Measurements from ENCODE around the gene LGSN. TPM values are rescaled to one million over a fixed set of nuclear protein-coding genes. Genes with fewer than 3 reads are reported as not detected.

The LGSN gene
- total RNA-seq, 5 donors from 2014 or later (not counting 1 experiment from before 2014, with no cell fraction given): 0.18 to 0.26 (median 0.23) TPM; not detected in 1

DNA sequence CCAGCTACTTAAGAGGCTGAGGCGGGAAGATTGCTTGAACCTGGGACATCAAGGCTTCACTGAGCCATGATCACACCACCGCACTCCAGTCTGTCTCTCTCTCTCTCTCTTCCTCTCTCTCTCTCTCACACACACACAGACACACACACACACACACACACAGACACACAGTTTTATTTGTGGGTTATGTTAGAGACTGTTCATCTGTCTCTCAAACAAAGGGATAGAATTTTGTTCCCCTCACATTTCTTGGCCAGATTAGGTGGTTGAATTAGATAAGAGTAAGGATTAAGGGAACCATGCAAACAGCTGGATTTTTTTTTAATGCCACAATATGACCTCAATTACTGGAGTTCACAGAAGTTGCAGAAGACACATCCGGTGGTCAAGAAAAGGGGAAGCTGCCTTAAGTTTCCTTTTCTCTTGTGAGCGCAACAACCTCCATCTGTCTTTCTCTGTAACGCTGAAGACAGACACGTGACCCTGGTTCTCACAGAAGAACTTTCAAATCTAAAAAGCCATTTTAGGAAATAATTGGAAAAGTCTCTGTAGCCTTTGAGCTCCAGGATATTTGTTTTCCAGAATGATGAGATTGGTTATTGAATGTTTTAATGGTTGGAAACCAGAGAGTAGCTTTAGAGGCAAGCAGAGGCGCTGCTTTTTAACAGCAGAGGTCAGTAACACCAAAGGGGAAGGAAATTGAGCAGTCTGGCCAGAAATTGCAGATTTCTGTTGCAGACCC is 32.9 kb upstream of the LGSN start:
- no peaks in the 10 kb centered on the region for H3K36me3 Mint-ChIP-seq
- H3K4me1 Mint-ChIP-seq: peaks cover 9 to 11% (median 11%) of the 10 kb centered on the region in 3 donors
- Histone ChIP-seq H3K27ac (ENCODE audit: low read length) (no peak overlapping the region), H3K27me3 (replicated peaks in 1 of 2; ENCODE audit: control insufficient read depth in 2 of 2, extremely low read depth in 1 of 2, insufficient read depth in 2 of 2, low read length in 1 of 2) (no peaks in the 10 kb centered on the region), H3K9me3 (no peaks in the 10 kb centered on the region), H3K4me1 (ENCODE audit: control insufficient read depth in 1 of 2, extremely low read depth in 1 of 2, insufficient read depth in 2 of 2, low read length in 2 of 2) (peaks cover 0 to 3% of the 10 kb centered on the region in 2 experiments), H3K4me3 (ENCODE audit: control insufficient read depth in 1 of 2, extremely low read depth in 1 of 2, low read length in 1 of 2) (no peak overlapping the region), H3K36me3 (ENCODE audit: control insufficient read depth in 2 of 2, extremely low read depth in 1 of 2, insufficient read depth in 1 of 2, low read length in 1 of 2) (no peaks in the 10 kb centered on the region)
- H3K4me3 Mint-ChIP-seq: no peak overlapping the region
- ATAC-seq (replicated peaks in 1 of 4) (no peak), DNase-seq (peak in 2 of 35 experiments; percentile 7 to 25)
- POLR2A ChIA-PET: interaction anchor here in 1 of 2 donors (0.7 kb wide), 1 partner anchor 10 kb away, joined by 3 read pairs; no protein-coding TSS in a partner anchor
- H3K27me3 Mint-ChIP-seq: peaks cover 11 to 23% of the 10 kb centered on the region in 2 donors
- 5% methylated on average over 2 of the region's 7 CpGs for WGBS (ENCODE audit: insufficient coverage)
- no peak overlapping the region for H3K27ac Mint-ChIP-seq
- peaks cover 0 to 6% (median 0%) of the 10 kb centered on the region in 3 donors for H3K9me3 Mint-ChIP-seq
- CTCF ChIA-PET: interaction anchor here (1.0 to 1.8 kb wide), 2 partner anchors 411 to 412 kb away, joined by 3 to 8 read pairs; no protein-coding TSS in a partner anchor

GRCh38 chr6:63352069-63352543 is 32.3 kb upstream of the LGSN start:
- no CpG with 5 or more reads among the region's 4 CpGs for WGBS (ENCODE audit: insufficient coverage)
- Histone ChIP-seq H3K36me3 (ENCODE audit: control insufficient read depth in 2 of 2, extremely low read depth in 1 of 2, insufficient read depth in 1 of 2, low read length in 1 of 2) (no peaks in the 10 kb centered on the region), H3K27me3 (replicated peaks in 1 of 2; ENCODE audit: control insufficient read depth in 2 of 2, extremely low read depth in 1 of 2, insufficient read depth in 2 of 2, low read length in 1 of 2) (no peaks in the 10 kb centered on the region), H3K27ac (ENCODE audit: low read length) (no peak overlapping the region), H3K4me1 (ENCODE audit: control insufficient read depth in 1 of 2, extremely low read depth in 1 of 2, insufficient read depth in 2 of 2, low read length in 2 of 2) (peaks cover 0 to 3% of the 10 kb centered on the region in 2 experiments), H3K4me3 (ENCODE audit: control insufficient read depth in 1 of 2, extremely low read depth in 1 of 2, low read length in 1 of 2) (no peak overlapping the region), H3K9me3 (no peaks in the 10 kb centered on the region)
- Mint-ChIP-seq H3K27ac (peak overlapping the region in 1 of 2 donors; percentile 15), H3K36me3 (no peaks in the 10 kb centered on the region), H3K4me1 (peaks cover 9 to 11% (median 11%) of the 10 kb centered on the region in 3 donors), H3K9me3 (peaks cover 0 to 6% (median 0%) of the 10 kb centered on the region in 3 donors), H3K27me3 (peaks cover 11 to 23% of the 10 kb centered on the region in 2 donors), H3K4me3 (no peak overlapping the region)
- ChIA-PET POLR2A (no interaction called here), CTCF (interaction anchor here (1.0 to 1.8 kb wide), 2 partner anchors 412 kb away, joined by 3 to 8 read pairs; no protein-coding TSS in a partner anchor)
- DNase-seq (peak in 1 of 35 experiments; percentile 6), ATAC-seq (replicated peaks in 1 of 4) (no peak)

GRCh38 chr6:63349401-63349800 is 29.6 kb upstream of the LGSN start:
- Histone ChIP-seq H3K9me3 (no peaks in the 10 kb centered on the region), H3K27ac (ENCODE audit: low read length) (no peak overlapping the region), H3K27me3 (replicated peaks in 1 of 2; ENCODE audit: control insufficient read depth in 2 of 2, extremely low read depth in 1 of 2, insufficient read depth in 2 of 2, low read length in 1 of 2) (no peaks in the 10 kb centered on the region), H3K36me3 (ENCODE audit: control insufficient read depth in 2 of 2, extremely low read depth in 1 of 2, insufficient read depth in 1 of 2, low read length in 1 of 2) (no peaks in the 10 kb centered on the region), H3K4me3 (ENCODE audit: control insufficient read depth in 1 of 2, extremely low read depth in 1 of 2, low read length in 1 of 2) (no peak overlapping the region), H3K4me1 (ENCODE audit: control insufficient read depth in 1 of 2, extremely low read depth in 1 of 2, insufficient read depth in 2 of 2, low read length in 2 of 2) (peaks cover 0 to 3% of the 10 kb centered on the region in 2 experiments)
- Mint-ChIP-seq H3K27me3 (peaks cover 11 to 27% of the 10 kb centered on the region in 2 donors), H3K9me3 (peaks cover 0 to 1% (median 0%) of the 10 kb centered on the region in 3 donors), H3K4me3 (no peak overlapping the region), H3K27ac (no peak overlapping the region), H3K4me1 (peaks cover 9 to 11% (median 11%) of the 10 kb centered on the region in 3 donors), H3K36me3 (no peaks in the 10 kb centered on the region)
- no peak for DNase-seq
- ChIA-PET POLR2A (no interaction called here), CTCF (no interaction called here)
- 28% methylated on average over 3 of the region's 3 CpGs for WGBS (ENCODE audit: insufficient coverage)
- ATAC-seq (replicated peaks in 1 of 4): no peak

GRCh38 chr6:63348836-63349235 is 29.1 kb upstream of the LGSN start:
- H3K9me3 ChIP-seq: no peaks in the 10 kb centered on the region
- Mint-ChIP-seq H3K9me3 (peaks cover 0 to 4% (median 2%) of the 10 kb centered on the region in 3 donors), H3K27ac (no peak overlapping the region), H3K36me3 (no peaks in the 10 kb centered on the region), H3K27me3 (peaks cover 10 to 25% of the 10 kb centered on the region in 2 donors), H3K4me1 (peaks cover 9 to 11% (median 11%) of the 10 kb centered on the region in 3 donors), H3K4me3 (no peak overlapping the region)
- peaks cover 0 to 3% of the 10 kb centered on the region in 2 experiments for H3K4me1 ChIP-seq (ENCODE audit: control insufficient read depth in 1 of 2, extremely low read depth in 1 of 2, insufficient read depth in 2 of 2, low read length in 2 of 2)
- no peaks in the 10 kb centered on the region for H3K27me3 ChIP-seq (replicated peaks in 1 of 2; ENCODE audit: control insufficient read depth in 2 of 2, extremely low read depth in 1 of 2, insufficient read depth in 2 of 2, low read length in 1 of 2)
- ATAC-seq (replicated peaks in 1 of 4): no peak
- POLR2A ChIA-PET: no interaction called here
- WGBS (ENCODE audit: insufficient coverage): 73% methylated on average over 2 of the region's 3 CpGs
- H3K36me3 ChIP-seq (ENCODE audit: control insufficient read depth in 2 of 2, extremely low read depth in 1 of 2, insufficient read depth in 1 of 2, low read length in 1 of 2): no peaks in the 10 kb centered on the region
- DNase-seq: no peak
- no peak overlapping the region for H3K27ac ChIP-seq (ENCODE audit: low read length)
- H3K4me3 ChIP-seq (ENCODE audit: control insufficient read depth in 1 of 2, extremely low read depth in 1 of 2, low read length in 1 of 2): no peak overlapping the region
- CTCF ChIA-PET: no interaction called here

- no peaks in the 10 kb centered on the region for H3K9me3 ChIP-seq
- WGBS (ENCODE audit: insufficient coverage): no CpG with 5 or more reads among the region's 2 CpGs
- no peak overlapping the region for H3K27ac ChIP-seq (ENCODE audit: low read length)
- H3K4me1 ChIP-seq (ENCODE audit: control insufficient read depth in 1 of 2, extremely low read depth in 1 of 2, insufficient read depth in 2 of 2, low read length in 2 of 2): no peaks in the 10 kb centered on the region
- Mint-ChIP-seq H3K27me3 (peaks cover 7 to 20% of the 10 kb centered on the region in 2 donors), H3K4me1 (peaks cover 5 to 7% (median 6%) of the 10 kb centered on the region in 3 donors), H3K4me3 (no peak overlapping the region), H3K9me3 (peaks cover 0 to 4% (median 2%) of the 10 kb centered on the region in 3 donors), H3K27ac (no peak overlapping the region), H3K36me3 (no peaks in the 10 kb centered on the region)
- H3K36me3 ChIP-seq (ENCODE audit: control insufficient read depth in 2 of 2, extremely low read depth in 1 of 2, insufficient read depth in 1 of 2, low read length in 1 of 2): no peaks in the 10 kb centered on the region
- CTCF ChIA-PET: no interaction called here
- no peak overlapping the region for H3K4me3 ChIP-seq (ENCODE audit: control insufficient read depth in 1 of 2, extremely low read depth in 1 of 2, low read length in 1 of 2)
- DNase-seq: no peak
- no peaks in the 10 kb centered on the region for H3K27me3 ChIP-seq (replicated peaks in 1 of 2; ENCODE audit: control insufficient read depth in 2 of 2, extremely low read depth in 1 of 2, insufficient read depth in 2 of 2, low read length in 1 of 2)
- POLR2A ChIA-PET: no interaction called here
- no peak for ATAC-seq (replicated peaks in 1 of 4)
These were observed 27.8 kb upstream of the LGSN start for GRCh38 chr6:63347599-63347998.

GRCh38 chr6:63346217-63346835 is 26.5 kb upstream of the LGSN start:
- Histone ChIP-seq H3K27ac (ENCODE audit: low read length) (no peak overlapping the region), H3K4me1 (ENCODE audit: control insufficient read depth in 1 of 2, extremely low read depth in 1 of 2, insufficient read depth in 2 of 2, low read length in 2 of 2) (no peaks in the 10 kb centered on the region), H3K9me3 (no peaks in the 10 kb centered on the region), H3K4me3 (ENCODE audit: control insufficient read depth in 1 of 2, extremely low read depth in 1 of 2, low read length in 1 of 2) (no peak overlapping the region), H3K27me3 (replicated peaks in 1 of 2; ENCODE audit: control insufficient read depth in 2 of 2, extremely low read depth in 1 of 2, insufficient read depth in 2 of 2, low read length in 1 of 2) (peaks cover 0 to under 1% of the 10 kb centered on the region in 2 experiments), H3K36me3 (ENCODE audit: control insufficient read depth in 2 of 2, extremely low read depth in 1 of 2, insufficient read depth in 1 of 2, low read length in 1 of 2) (no peaks in the 10 kb centered on the region)
- ChIA-PET POLR2A (no interaction called here), CTCF (no interaction called here)
- Mint-ChIP-seq H3K36me3 (no peaks in the 10 kb centered on the region), H3K4me1 (no peaks in the 10 kb centered on the region), H3K9me3 (peaks cover 0 to 4% (median 2%) of the 10 kb centered on the region in 3 donors), H3K4me3 (no peak overlapping the region), H3K27me3 (peaks cover 7 to 15% of the 10 kb centered on the region in 2 donors), H3K27ac (no peak overlapping the region)
- ATAC-seq (replicated peaks in 1 of 4): no peak
- WGBS (ENCODE audit: insufficient coverage): no CpG with 5 or more reads among the region's 7 CpGs
- no peak for DNase-seq
